A549 (cell line): ENCODE results near the gene CUTA. TPM values are rescaled to one million over a fixed set of nuclear protein-coding genes. Genes with fewer than 3 reads are reported as not detected.

Experiments used
- ATAC-seq, 2 experiments: fragments of 200-7000 bp in 1 of 2; fragments of >200 bp in 1 of 2; cut with Nextera tagmentation in 1 of 2; cut with Tn5 transposase in 1 of 2; 3 replicates each; pipeline versions ENCODE4 v1.8.0 to v1.9.1; 2018 to 2020; ENCODE audit warnings: mild to moderate bottlenecking in 1 of 2, moderate library complexity in 1 of 2
- CTCF ChIA-PET: fragments of 300-600 bp; sonication (Branson Sonifier 250); formaldehyde crosslinking; extraction: SDS; loops from one replicate; lab custom pipeline; 2021; ENCODE audit warnings: antibody characterized with exemption, inconsistent platforms; lab: Yijun Ruan, JAX
- POLR2A ChIA-PET: fragments of 350-600 bp; formaldehyde crosslinking; extraction: SDS; loops from one replicate; lab custom pipeline; 2021; ENCODE audit warnings: antibody characterized with exemption, inconsistent platforms; lab: Yijun Ruan, JAX
- DNase-seq, 2 experiments: peaks; one replicate each; pipeline versions ENCODE4 v3.0.0 to v3.0.0-alpha.2; 2011 to 2016; ENCODE audit warnings: low read depth in 1 of 2, low spot score in 1 of 2
- FAIRE-seq: peaks from 2 replicates; lab custom pipeline; 2011; peaks lifted over from hg19 to GRCh38; lab: Jason Lieb, UNC
- H3K27ac ChIP-seq, 2 experiments: fragments of >200 bp; sonication (Bioruptor Twin); formaldehyde crosslinking; 3 replicates each; pipeline ENCODE4 v1.5.1; 2016 to 2017
- H3K4me1 ChIP-seq: fragments of >200 bp; sonication (Bioruptor Twin); formaldehyde crosslinking; 3 replicates; pipeline ENCODE4 v1.6.1; 2016
- H3K4me2 ChIP-seq: fragments of >200 bp; sonication (Bioruptor Twin); formaldehyde crosslinking; 3 replicates; pipeline ENCODE4 v1.6.1; 2016
- H3K4me3 ChIP-seq: fragments of >200 bp; sonication (Bioruptor Twin); formaldehyde crosslinking; 3 replicates; pipeline ENCODE4 v1.5.1; 2016
- H3K9me3 ChIP-seq: fragments of >200 bp; sonication (Bioruptor Twin); formaldehyde crosslinking; 3 replicates; pipeline ENCODE4 v1.6.1; 2016
- CHD2 ChIP-seq: fragments of 150-350 bp; IDR thresholded peaks from 2 replicates; pipeline ENCODE4 v1.6.1; 2014; ENCODE audit warnings: low read length; ENCODE audit not compliant: partially characterized antibody
- EHMT2 ChIP-seq: fragments of 200-600 bp; sonication (generic); IDR thresholded peaks from 2 replicates; pipeline ENCODE4 v1.6.1; 2016; ENCODE audit warnings: antibody characterized with exemption, low read depth, mild to moderate bottlenecking, moderate library complexity
- ESRRA ChIP-seq: fragments of 150-350 bp; IDR thresholded peaks from 2 replicates; pipeline ENCODE4 v1.6.1; 2014; ENCODE audit warnings: mild to moderate bottlenecking, low read length, borderline replicate concordance
- HDAC2 ChIP-seq: fragments of 200-600 bp; sonication (generic); IDR thresholded peaks from 2 replicates; pipeline ENCODE4 v1.6.1; 2016
- NPAS2 ChIP-seq: fragments of 250-450 bp; sonication (Bioruptor Pico); IDR thresholded peaks from 2 replicates; pipeline ENCODE4 v1.8.0; 2022; ENCODE audit warnings: mild to moderate bottlenecking, moderate library complexity, borderline replicate concordance
- NR3C1 ChIP-seq: fragments of >200 bp; sonication (Bioruptor Twin); formaldehyde crosslinking; IDR thresholded peaks from 3 replicates; pipeline ENCODE4 v1.6.1; 2017
- ZFP36 ChIP-seq: fragments of 450-650 bp; IDR thresholded peaks from 2 replicates; pipeline ENCODE4 v1.6.1; 2014; ENCODE audit warnings: borderline replicate concordance; ENCODE audit not compliant: partially characterized antibody
- WGBS: methylation state at CpG from one replicate; pipeline ENCODE4 v1.1.6; 2017; ENCODE audit errors: missing lambda C conversion rate; 5-methylcytosine and 5-hydroxymethylcytosine counted together
- polyA plus RNA-seq, 4 experiments: library from polyadenylated mRNA; depleted of rRNA in 3 of 4; stranded (reverse); fragments of >200 nt; fragmentation: RNase III in 1 of 4; extraction: RNeasy Plus Mini Kit Qiagen cat#74134 plus additional on column Dnase treatment in 1 of 4; gene quantifications; 2 replicates in 3 of 4; 3 replicates in 1 of 4; pipeline ENCODE4 v1.2.3, GENCODE V29; 2011 to 2017
- TF ChIP-seq, protein P1 (sequence below): fragments of 200-600 bp; sonication (generic); IDR thresholded peaks from 2 replicates; pipeline ENCODE4 v1.6.1; 2016; ENCODE audit warnings: antibody characterized with exemption, mild to moderate bottlenecking, moderate library complexity

Gene CUTA
- polyA plus RNA-seq, 2 of the 4 experiments (the other 2 are of a cell fraction): 98.9 to 175 TPM

DNA sequence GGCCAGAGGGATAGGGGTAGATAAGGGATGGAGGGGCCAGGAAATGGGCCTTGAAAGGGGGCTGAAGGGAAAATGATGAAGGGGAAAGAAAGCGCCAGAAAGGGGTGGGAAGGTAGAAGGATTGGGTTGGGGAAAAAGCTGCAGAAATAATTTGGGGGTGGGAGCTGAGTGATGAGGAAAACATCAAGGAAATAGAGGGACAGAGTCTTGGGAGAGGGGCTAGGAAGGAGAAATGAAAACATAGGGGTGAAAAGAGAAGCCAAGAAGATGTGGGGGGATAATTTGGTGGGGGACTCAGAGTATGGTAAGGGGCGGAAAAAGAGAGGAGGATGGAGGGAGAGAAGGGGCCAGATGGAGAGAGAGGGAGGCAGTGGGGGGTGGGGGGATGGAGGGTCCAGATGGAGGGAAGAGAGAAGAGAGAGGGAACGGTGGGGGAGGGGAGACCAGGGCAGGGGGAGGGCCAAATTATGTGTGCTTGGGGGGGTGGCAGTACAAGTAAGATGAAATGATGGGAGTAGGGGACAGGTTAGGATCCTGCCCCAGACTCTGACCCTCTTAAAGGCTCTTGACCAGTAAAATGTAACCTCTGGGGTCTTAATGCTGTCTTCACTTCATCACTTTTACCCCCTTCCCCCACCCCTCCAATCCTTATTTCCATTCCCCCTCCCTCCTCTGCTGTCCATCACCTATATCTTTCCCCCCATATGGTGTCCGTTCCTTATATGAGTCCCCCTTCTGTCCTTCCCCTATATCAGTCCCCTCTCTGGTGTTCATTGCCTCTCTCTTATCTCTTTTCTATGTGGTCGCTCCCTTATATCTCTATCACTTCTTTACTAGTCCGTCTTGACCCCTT, 2.8 kb upstream of the CUTA start:
- POLR2A ChIA-PET: no interaction called here
- Histone ChIP-seq H3K4me2 (no peak overlapping the region), H3K27ac (peak overlapping the region in 1 of 2 experiments; percentile 95; a peak in 4 of 6 replicates), H3K4me3 (no peak overlapping the region), H3K4me1 (peaks cover 37% of the 10 kb centered on the region), H3K9me3 (no peaks in the 10 kb centered on the region)
- FAIRE-seq: no peak
- TF ChIP-seq, protein P1, sequence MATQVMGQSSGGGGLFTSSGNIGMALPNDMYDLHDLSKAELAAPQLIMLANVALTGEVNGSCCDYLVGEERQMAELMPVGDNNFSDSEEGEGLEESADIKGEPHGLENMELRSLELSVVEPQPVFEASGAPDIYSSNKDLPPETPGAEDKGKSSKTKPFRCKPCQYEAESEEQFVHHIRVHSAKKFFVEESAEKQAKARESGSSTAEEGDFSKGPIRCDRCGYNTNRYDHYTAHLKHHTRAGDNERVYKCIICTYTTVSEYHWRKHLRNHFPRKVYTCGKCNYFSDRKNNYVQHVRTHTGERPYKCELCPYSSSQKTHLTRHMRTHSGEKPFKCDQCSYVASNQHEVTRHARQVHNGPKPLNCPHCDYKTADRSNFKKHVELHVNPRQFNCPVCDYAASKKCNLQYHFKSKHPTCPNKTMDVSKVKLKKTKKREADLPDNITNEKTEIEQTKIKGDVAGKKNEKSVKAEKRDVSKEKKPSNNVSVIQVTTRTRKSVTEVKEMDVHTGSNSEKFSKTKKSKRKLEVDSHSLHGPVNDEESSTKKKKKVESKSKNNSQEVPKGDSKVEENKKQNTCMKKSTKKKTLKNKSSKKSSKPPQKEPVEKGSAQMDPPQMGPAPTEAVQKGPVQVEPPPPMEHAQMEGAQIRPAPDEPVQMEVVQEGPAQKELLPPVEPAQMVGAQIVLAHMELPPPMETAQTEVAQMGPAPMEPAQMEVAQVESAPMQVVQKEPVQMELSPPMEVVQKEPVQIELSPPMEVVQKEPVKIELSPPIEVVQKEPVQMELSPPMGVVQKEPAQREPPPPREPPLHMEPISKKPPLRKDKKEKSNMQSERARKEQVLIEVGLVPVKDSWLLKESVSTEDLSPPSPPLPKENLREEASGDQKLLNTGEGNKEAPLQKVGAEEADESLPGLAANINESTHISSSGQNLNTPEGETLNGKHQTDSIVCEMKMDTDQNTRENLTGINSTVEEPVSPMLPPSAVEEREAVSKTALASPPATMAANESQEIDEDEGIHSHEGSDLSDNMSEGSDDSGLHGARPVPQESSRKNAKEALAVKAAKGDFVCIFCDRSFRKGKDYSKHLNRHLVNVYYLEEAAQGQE: no peak
- TF ChIP-seq HDAC2 (no peak), CHD2 (no peak), EHMT2 (no peak)
- CTCF ChIA-PET: interaction anchor here (0.6 kb wide), 1 partner anchor 9 kb away, joined by 3 read pairs; no protein-coding TSS in a partner anchor
- DNase-seq: peak in 1 of 2 experiments; percentile 42
- WGBS: 87% methylated on average over 5 of the region's 6 CpGs
- ATAC-seq: no peak

- no peak within 1 kb of the TSS for H3K4me3 ChIP-seq
- ATAC-seq (no peak), FAIRE-seq (no peak)
- no peaks in the 10 kb centered on the region for H3K9me3 ChIP-seq
- WGBS: 38% methylated on average over 6 of the region's 22 CpGs
- POLR2A ChIA-PET: no interaction called here
- H3K4me2 ChIP-seq: peak within 1 kb of the TSS; percentile 82
- no peak for TF ChIP-seq NPAS2 (CRISPR knock-in tag)
- no peak for TF ChIP-seq CHD2
- TF ChIP-seq ESRRA: no peak
- TF ChIP-seq, protein P1: no peak
- no peak for TF ChIP-seq NR3C1
- no peak for TF ChIP-seq ZFP36
- TF ChIP-seq, all 56 proteins: peak for 0
- DNase-seq: no peak
- CTCF ChIA-PET: interaction anchor here (0.6 kb wide), 1 partner anchor 8 kb away, joined by 3 read pairs; no protein-coding TSS in a partner anchor
- Histone ChIP-seq H3K4me1 (peaks cover 42% of the 10 kb centered on the region), H3K27ac (peak within 1 kb of the TSS; percentile 85 to 95; a peak in 5 of 6 replicates)
These were observed 1.9 kb upstream of the CUTA start, which contains the start of gene SYNGAP1 for GRCh38 chr6:33419580-33420490. Gene SYNGAP1, plus strand, starts transcription at chr6:33420065. Its CDS starts 200 bp downstream, at chr6:33420265.
